ENCODE measurements around the gene MAGI3. TPM values are rescaled to one million over a fixed set of nuclear protein-coding genes. Genes with fewer than 3 reads are reported as not detected.
"Not testable (repeated sequence)": the region's sequence is repeated elsewhere in the genome, so short reads cannot be mapped to it uniquely, and the experiment has no call there.

Gene MAGI3
- total and polyA plus RNA-seq, 3 experiments from 2014 or later, result 1.8 to 3.2 (median 3.1) TPM

DNA sequence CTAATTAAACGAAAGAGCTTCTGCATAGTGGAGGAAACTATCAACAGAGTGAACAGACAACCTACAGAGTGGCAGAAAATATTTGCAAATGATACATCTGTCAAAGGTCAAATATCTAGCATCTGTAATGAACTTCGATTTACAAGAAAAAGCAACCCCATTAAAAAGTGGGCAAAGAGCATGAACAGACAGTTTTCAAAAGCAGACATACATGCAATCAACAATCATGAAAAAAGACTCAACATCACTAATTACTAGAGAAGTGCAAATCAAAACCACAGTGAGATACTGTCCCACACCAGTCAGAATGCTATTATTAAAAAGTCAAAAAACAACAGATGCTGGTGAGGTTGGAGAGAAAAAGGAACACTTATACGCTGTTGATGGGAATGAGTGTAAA is 103.2 kb downstream of the MAGI3 start:
- no peak overlapping the region for H3K4me3 Mint-ChIP-seq
- POLR2A ChIA-PET, result no interaction called here

DNA sequence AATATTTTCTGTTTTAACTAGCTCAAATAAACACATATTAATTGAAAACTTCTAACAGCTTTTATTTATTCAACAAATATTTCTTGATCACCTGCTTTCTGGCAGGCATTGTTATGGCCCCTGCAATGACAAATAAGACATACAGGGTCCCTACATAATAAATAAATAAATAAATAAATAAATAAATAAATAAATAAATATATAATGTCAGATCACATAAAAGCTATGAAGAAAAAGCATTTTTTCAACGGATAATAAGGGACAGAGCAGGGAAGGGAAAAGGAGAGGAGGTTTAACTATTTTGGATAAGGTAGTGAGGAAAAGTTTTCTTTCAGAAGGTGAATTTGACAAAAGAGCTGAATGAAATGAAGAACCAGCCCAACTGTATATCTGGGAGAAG is 115.0 kb downstream of the MAGI3 start:
- no peak overlapping the region for H3K4me3 Mint-ChIP-seq
- H3K4me1 Mint-ChIP-seq, result no peaks in the 10 kb centered on the region
- Histone ChIP-seq H3K9me3 (ENCODE audit: low read length) (no peaks in the 10 kb centered on the region), H3K36me3 (ENCODE audit: insufficient read depth, low read length) (no peaks in the 10 kb centered on the region), H3K27me3 (ENCODE audit: insufficient read depth, low read length, poor library complexity, severe bottlenecking) (no peaks in the 10 kb centered on the region), H3K27ac (ENCODE audit: low read depth, low read length) (no peak overlapping the region), H3K4me3 (ENCODE audit: low read length) (no peak overlapping the region), H3K4me1 (ENCODE audit: insufficient read depth, low read length) (no peaks in the 10 kb centered on the region)
- peaks cover 0 to 2% (median 0%) of the 10 kb centered on the region in 3 donors for H3K36me3 Mint-ChIP-seq
- H3K27ac Mint-ChIP-seq, result no peak overlapping the region
- CTCF ChIA-PET, result no interaction called here
- no peak for DNase-seq
- POLR2A ChIA-PET, result no interaction called here
- peaks cover 7 to 38% (median 13%) of the 10 kb centered on the region in 5 donors for H3K9me3 Mint-ChIP-seq
- peaks cover 0 to 4% of the 10 kb centered on the region in 2 donors for H3K27me3 Mint-ChIP-seq

More for the DNA sequence above, 103.2 kb downstream of the MAGI3 start:
- Histone ChIP-seq H3K27ac (ENCODE audit: low read depth, low read length) (no peak overlapping the region), H3K27me3 (ENCODE audit: insufficient read depth, low read length, poor library complexity, severe bottlenecking) (no peaks in the 10 kb centered on the region), H3K4me1 (ENCODE audit: insufficient read depth, low read length) (no peaks in the 10 kb centered on the region), H3K36me3 (ENCODE audit: insufficient read depth, low read length) (no peaks in the 10 kb centered on the region), H3K4me3 (ENCODE audit: low read length) (no peak overlapping the region), H3K9me3 (ENCODE audit: low read length) (no peaks in the 10 kb centered on the region)
- Mint-ChIP-seq H3K36me3 (peaks cover 1 to 25% (median 3%) of the 10 kb centered on the region in 3 donors), H3K27ac (no peak overlapping the region), H3K4me1 (no peaks in the 10 kb centered on the region), H3K27me3 (peaks cover 3 to 7% of the 10 kb centered on the region in 2 donors), H3K9me3 (peaks cover 37 to 68% (median 54%) of the 10 kb centered on the region in 5 donors)
- CTCF ChIA-PET, result no interaction called here
- DNase-seq, result no peak

DNA sequence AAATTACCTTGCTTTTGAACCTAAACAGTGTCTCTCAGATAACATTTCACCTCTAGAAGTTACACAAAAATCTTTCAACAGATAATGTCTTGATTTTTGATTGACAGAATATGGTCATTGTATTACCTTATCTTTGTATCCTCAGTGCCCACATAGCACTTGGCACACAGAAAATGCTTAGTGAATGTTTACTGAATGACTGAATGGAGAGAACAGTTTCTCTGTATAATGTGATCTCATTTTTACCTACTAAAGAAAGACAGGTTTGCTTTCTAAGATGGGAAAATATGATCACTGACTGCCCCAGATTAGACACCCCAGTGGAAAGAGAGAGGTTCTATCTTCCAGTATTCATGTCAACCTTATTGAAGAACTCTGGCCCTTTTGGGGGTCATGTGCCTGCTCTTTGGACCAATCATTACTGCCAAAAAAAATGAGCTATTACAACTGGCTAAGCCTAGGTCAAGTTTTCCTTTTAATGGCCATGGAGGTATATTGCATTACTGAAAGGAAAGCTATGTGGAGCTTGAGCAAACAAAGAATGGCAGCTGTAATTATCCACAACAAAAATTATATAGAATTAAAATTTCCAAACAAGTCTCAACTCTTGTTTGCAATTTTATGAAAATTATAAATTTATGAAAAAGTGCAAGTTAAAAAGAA is 117.4 kb downstream of the MAGI3 start:
- H3K4me3 ChIP-seq (ENCODE audit: low read length), result no peak overlapping the region
- Mint-ChIP-seq H3K36me3 (peaks cover 0 to 7% (median 2%) of the 10 kb centered on the region in 3 donors), H3K9me3 (peaks cover 13 to 58% (median 25%) of the 10 kb centered on the region in 5 donors), H3K4me3 (no peak overlapping the region), H3K27me3 (peaks cover 0 to 4% of the 10 kb centered on the region in 2 donors), H3K4me1 (no peaks in the 10 kb centered on the region), H3K27ac (no peak overlapping the region)
- H3K4me1 ChIP-seq (ENCODE audit: insufficient read depth, low read length), result no peaks in the 10 kb centered on the region
- no peak for DNase-seq
- ChIA-PET CTCF (no interaction called here), POLR2A (no interaction called here)
- no peaks in the 10 kb centered on the region for H3K27me3 ChIP-seq (ENCODE audit: insufficient read depth, low read length, poor library complexity, severe bottlenecking)
- no peaks in the 10 kb centered on the region for H3K36me3 ChIP-seq (ENCODE audit: insufficient read depth, low read length)
- no peaks in the 10 kb centered on the region for H3K9me3 ChIP-seq (ENCODE audit: low read length)
- no peak overlapping the region for H3K27ac ChIP-seq (ENCODE audit: low read depth, low read length)

DNA sequence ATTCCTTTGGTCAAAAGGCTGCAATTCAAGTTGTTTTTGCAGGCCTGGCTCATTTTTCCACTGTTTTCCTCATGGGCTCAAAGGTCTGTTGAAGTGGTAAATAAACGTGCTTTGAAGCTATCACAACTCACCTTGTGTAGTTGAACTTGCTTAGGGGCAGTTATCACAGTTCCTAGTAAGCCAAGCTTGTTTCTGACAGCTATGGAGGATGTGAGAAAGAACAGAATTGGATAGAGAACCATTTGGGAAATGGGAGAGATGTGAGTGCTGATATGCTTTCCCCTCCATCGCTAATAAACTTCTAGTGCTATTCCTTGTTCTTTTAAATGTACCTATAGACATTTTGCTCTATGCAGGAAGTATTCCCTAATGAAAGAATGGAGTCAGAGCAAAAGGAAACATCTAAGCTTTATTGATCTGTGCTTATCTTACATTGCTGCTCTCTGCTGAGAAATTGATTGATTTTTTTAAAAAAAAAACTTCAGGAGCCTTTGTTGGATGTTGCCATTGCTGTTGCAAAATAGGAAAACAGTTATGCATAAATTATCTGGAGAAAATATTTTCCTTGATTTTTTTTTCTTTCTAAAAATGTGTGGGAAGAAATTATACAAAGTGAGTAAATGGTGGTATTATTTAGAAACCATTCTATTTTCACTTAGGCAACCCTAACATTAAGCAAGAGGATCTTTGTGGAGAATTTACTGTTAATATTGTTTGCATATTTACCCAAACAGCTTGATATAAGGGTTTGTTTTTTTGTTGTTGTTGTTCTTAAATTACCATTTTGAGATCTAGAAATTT is 118.2 kb downstream of the MAGI3 start:
- Histone ChIP-seq H3K4me3 (ENCODE audit: low read length) (no peak overlapping the region), H3K36me3 (ENCODE audit: insufficient read depth, low read length) (no peaks in the 10 kb centered on the region), H3K27me3 (ENCODE audit: insufficient read depth, low read length, poor library complexity, severe bottlenecking) (no peaks in the 10 kb centered on the region), H3K9me3 (ENCODE audit: low read length) (no peaks in the 10 kb centered on the region), H3K4me1 (ENCODE audit: insufficient read depth, low read length) (no peaks in the 10 kb centered on the region), H3K27ac (ENCODE audit: low read depth, low read length) (no peak overlapping the region)
- Mint-ChIP-seq H3K27ac (no peak overlapping the region), H3K9me3 (peaks cover 13 to 59% (median 31%) of the 10 kb centered on the region in 5 donors), H3K36me3 (peaks cover 0 to 7% (median 2%) of the 10 kb centered on the region in 3 donors), H3K4me3 (no peak overlapping the region), H3K4me1 (no peaks in the 10 kb centered on the region), H3K27me3 (peaks cover 0 to 4% of the 10 kb centered on the region in 2 donors)
- POLR2A ChIA-PET, result no interaction called here
- CTCF ChIA-PET, result no interaction called here
- DNase-seq, result no peak

DNA sequence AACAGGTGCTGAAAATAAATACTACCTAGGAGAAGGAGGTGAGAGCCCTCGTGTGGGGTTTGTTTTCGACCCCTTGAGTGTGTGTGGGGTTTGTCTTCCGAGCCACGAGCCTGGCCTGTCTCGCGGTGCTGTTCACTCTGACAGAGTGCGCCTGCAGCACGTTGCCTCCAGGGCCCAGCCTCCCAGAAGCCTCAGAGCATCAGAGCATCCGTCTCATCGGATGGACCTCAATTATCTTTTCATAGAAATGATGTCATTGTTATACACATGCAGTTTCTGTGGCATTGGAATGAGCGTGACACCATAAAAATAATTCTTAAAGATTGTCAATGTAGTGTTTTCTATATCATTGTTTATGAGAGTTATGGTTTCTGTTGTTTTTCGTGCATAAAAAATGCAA is 119.5 kb downstream of the MAGI3 start:
- peaks cover 13 to 58% (median 29%) of the 10 kb centered on the region in 5 donors for H3K9me3 Mint-ChIP-seq
- H3K27ac ChIP-seq (ENCODE audit: low read depth, low read length); H3K27ac Mint-ChIP-seq; CTCF ChIA-PET; H3K9me3 ChIP-seq (ENCODE audit: low read length); H3K4me3 Mint-ChIP-seq; H3K27me3 Mint-ChIP-seq; DNase-seq; H3K4me1 Mint-ChIP-seq; H3K4me3 ChIP-seq (ENCODE audit: low read length); H3K27me3 ChIP-seq (ENCODE audit: insufficient read depth, low read length, poor library complexity, severe bottlenecking); POLR2A ChIA-PET; H3K36me3 Mint-ChIP-seq; H3K4me1 ChIP-seq (ENCODE audit: insufficient read depth, low read length); H3K36me3 ChIP-seq (ENCODE audit: insufficient read depth, low read length): not testable (repeated sequence)

DNA sequence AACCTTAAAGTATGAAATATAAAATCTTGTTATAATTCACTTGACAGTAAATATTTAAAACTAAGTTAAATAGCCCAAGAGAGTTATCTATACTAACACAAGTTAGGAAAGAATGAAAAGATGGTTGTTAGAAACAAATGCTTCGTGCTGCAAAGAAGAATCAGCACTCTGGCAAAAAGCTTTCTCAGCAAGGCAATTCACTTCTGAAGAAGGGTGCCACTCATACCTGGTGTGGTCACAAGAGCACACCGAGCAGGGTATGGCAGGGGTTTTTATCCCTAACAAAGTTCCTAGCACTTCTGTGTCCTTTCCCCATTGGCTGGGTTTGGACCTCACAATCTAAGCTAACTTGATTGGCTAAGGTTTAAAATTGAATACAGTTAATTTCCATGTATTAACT is 121.0 kb downstream of the MAGI3 start:
- H3K27ac Mint-ChIP-seq, result no peak overlapping the region
- no peaks in the 10 kb centered on the region for H3K4me1 ChIP-seq (ENCODE audit: insufficient read depth, low read length)
- peaks cover 0 to 7% (median 2%) of the 10 kb centered on the region in 3 donors for H3K36me3 Mint-ChIP-seq

DNA sequence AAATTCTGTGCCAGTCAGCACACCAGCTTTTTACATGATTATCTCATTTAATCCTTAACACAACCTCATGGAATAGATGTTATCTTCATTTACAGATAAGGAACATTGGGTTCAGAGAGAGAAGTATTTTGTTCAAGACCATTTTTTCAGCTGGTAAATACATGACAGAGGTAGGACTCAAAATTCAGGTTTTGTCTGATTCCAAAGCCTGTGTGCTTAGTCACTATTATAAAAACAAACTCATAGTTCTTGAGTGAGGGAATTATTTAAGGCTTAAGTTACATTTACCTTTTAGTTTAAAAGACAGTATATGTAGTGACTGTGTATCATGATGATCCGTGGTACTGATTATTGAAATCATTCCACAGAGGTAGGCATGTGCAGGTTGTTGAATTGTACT is 125.2 kb downstream of the MAGI3 start:
- Mint-ChIP-seq H3K27me3 (no peaks in the 10 kb centered on the region), H3K9me3 (peaks cover 8 to 29% (median 27%) of the 10 kb centered on the region in 5 donors), H3K4me3 (no peak overlapping the region), H3K36me3 (peaks cover 0 to 4% (median 2%) of the 10 kb centered on the region in 3 donors), H3K27ac (no peak overlapping the region), H3K4me1 (peaks cover 0 to 3% (median 0%) of the 10 kb centered on the region in 3 donors)
- Histone ChIP-seq H3K9me3 (ENCODE audit: low read length) (no peaks in the 10 kb centered on the region), H3K4me1 (ENCODE audit: insufficient read depth, low read length) (no peaks in the 10 kb centered on the region), H3K27ac (ENCODE audit: low read depth, low read length) (no peak overlapping the region), H3K36me3 (ENCODE audit: insufficient read depth, low read length) (no peaks in the 10 kb centered on the region), H3K4me3 (ENCODE audit: low read length) (no peak overlapping the region), H3K27me3 (ENCODE audit: insufficient read depth, low read length, poor library complexity, severe bottlenecking) (no peaks in the 10 kb centered on the region)
- no peak for DNase-seq
- ChIA-PET CTCF (no interaction called here), POLR2A (no interaction called here)

More for the DNA sequence above, 121.0 kb downstream of the MAGI3 start:
- Mint-ChIP-seq H3K4me1 (no peaks in the 10 kb centered on the region), H3K9me3 (peaks cover 15 to 57% (median 29%) of the 10 kb centered on the region in 5 donors), H3K27me3 (no peaks in the 10 kb centered on the region), H3K4me3 (no peak overlapping the region)
- no peaks in the 10 kb centered on the region for H3K36me3 ChIP-seq (ENCODE audit: insufficient read depth, low read length)
- H3K4me3 ChIP-seq (ENCODE audit: low read length), result no peak overlapping the region
- CTCF ChIA-PET, result no interaction called here
- no peak overlapping the region for H3K27ac ChIP-seq (ENCODE audit: low read depth, low read length)
- no peak for DNase-seq
- H3K27me3 ChIP-seq (ENCODE audit: insufficient read depth, low read length, poor library complexity, severe bottlenecking), result no peaks in the 10 kb centered on the region
- H3K9me3 ChIP-seq (ENCODE audit: low read length), result no peaks in the 10 kb centered on the region
- POLR2A ChIA-PET, result no interaction called here

DNA sequence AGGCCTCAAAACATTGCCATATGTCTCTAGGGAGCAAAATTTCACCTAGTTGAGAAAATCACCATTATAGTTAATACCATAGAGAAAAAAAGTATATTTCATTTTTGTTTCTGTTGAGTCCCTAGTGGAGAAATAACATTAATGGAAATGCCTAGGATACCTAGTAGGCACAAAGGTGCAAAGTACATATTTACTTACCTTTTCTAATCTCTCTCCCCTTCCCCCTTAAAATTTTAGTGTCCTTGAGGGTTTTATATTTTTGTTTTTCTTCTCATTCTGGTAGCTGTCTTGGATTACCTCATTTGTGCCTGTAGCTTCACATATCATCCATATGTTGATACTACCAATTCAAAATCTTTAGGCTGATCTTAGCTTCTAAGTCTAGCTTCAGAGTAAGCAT is 127.0 kb downstream of the MAGI3 start:
- Mint-ChIP-seq H3K4me1 (peaks cover 0 to 3% (median 0%) of the 10 kb centered on the region in 3 donors), H3K36me3 (peaks cover 0 to 5% (median 0%) of the 10 kb centered on the region in 3 donors), H3K4me3 (no peak overlapping the region), H3K9me3 (peaks cover 9 to 17% (median 12%) of the 10 kb centered on the region in 5 donors), H3K27me3 (peaks cover 1 to 5% of the 10 kb centered on the region in 2 donors), H3K27ac (no peak overlapping the region)
- H3K4me3 ChIP-seq (ENCODE audit: low read length), result no peak overlapping the region
- no peak overlapping the region for H3K27ac ChIP-seq (ENCODE audit: low read depth, low read length)
- H3K27me3 ChIP-seq (ENCODE audit: insufficient read depth, low read length, poor library complexity, severe bottlenecking), result no peaks in the 10 kb centered on the region
- POLR2A ChIA-PET, result no interaction called here
- no peaks in the 10 kb centered on the region for H3K9me3 ChIP-seq (ENCODE audit: low read length)
- CTCF ChIA-PET, result no interaction called here
- H3K36me3 ChIP-seq (ENCODE audit: insufficient read depth, low read length), result no peaks in the 10 kb centered on the region
- H3K4me1 ChIP-seq (ENCODE audit: insufficient read depth, low read length), result no peaks in the 10 kb centered on the region
- no peak for DNase-seq
